ENCODE measurements around the gene SH2D2A.

SH2D2A gene

DNA sequence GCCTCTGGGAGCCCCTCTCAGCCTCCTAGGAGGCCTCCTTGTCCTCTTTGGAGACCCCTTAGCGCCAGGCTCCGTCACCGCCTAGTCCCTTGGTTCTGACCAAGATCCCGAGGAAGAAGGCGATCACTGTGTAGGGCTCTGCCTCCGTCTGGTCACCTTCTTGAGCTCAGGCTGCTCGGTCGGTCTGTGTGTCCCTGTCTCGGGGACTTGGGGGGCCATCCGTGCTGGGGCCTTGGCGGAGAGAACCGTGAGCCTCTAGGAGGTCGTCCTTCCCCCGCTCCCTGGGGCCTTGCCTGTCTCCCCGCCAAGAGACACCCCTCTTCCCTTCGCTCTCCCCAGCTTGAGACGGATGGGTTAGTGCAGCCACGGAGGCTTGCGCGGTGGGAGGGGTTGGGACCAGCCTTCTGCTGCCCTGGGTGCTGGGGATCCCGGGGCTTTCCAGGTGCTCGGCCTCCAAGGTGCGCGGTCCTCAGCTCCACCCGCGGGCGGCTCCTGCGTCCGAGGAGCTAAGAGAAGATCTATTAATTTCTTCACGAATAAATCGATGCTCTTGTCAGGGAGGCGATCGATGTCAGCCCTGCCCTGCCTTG, 43.0 kb upstream of the SH2D2A start:
- Histone ChIP-seq H3K27ac (ENCODE audit: low read depth, low read length) (no peak overlapping the region), H3K9ac (ENCODE audit: low read length in 5 of 5) (peak overlapping the region in 1 of 5 donors; percentile 44)

DNA sequence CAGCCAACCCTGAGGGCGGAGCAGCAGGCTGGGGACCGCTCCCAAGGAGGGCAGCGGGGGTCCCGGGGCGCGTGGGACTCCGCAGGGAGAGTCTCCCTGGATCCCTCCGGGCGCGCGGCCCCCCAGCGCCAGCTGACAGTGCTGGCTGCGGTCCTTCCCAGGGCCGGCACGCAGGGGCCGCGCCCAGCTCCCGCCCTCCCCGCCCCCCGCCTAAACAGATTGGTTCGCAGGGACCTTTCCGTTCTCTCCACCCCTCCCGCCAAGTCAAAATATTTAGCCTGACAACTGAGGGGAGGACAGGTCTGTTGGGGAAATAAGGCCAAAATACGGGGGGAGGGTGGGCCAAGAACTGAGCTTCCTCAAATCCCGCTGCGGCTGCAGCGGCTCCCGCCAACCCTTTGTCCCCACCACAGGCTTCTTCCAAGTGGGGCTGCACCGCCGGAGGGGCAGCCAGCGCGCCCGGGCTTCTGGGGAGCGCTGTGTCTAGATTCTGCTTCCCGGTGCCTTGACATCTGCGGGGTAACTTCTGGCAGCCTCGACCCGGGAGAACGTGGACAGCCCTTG, 42.4 kb upstream of the SH2D2A start, which contains the start of gene INSRR:
TSS of gene INSRR (minus strand) at position 159 of the 564 bp plus-strand sequence. CDS start 496 bp downstream, outside the sequence.
- Histone ChIP-seq H3K27ac (ENCODE audit: low read depth, low read length) (no peak within 1 kb of the TSS), H3K4me3 (ENCODE audit: low read depth in 1 of 5, low read length in 5 of 5) (peak within 1 kb of the TSS in 4 of 5 donors; percentile 16 to 54 (median 37)), H3K27me3 (ENCODE audit: control insufficient read depth in 5 of 5, insufficient read depth in 4 of 5, low read length in 5 of 5) (peaks cover 30 to 66% (median 63%) of the 10 kb centered on the region in 5 donors), H3K36me3 (ENCODE audit: control insufficient read depth in 5 of 5, insufficient read depth in 5 of 5, low read length in 5 of 5) (no peaks in the 10 kb centered on the region), H3K9ac (ENCODE audit: low read length in 5 of 5) (peak within 1 kb of the TSS in 1 of 5 donors; percentile 44), H3K4me1 (ENCODE audit: control insufficient read depth in 5 of 5, insufficient read depth in 5 of 5, low read length in 5 of 5) (peaks cover 4 to 29% (median 24%) of the 10 kb centered on the region in 5 donors), H3K9me3 (ENCODE audit: control insufficient read depth in 5 of 5, low read length in 5 of 5) (no peaks in the 10 kb centered on the region)

More for the DNA sequence above, 43.0 kb upstream of the SH2D2A start:
- Histone ChIP-seq H3K36me3 (ENCODE audit: control insufficient read depth in 5 of 5, insufficient read depth in 5 of 5, low read length in 5 of 5) (no peaks in the 10 kb centered on the region), H3K27me3 (ENCODE audit: control insufficient read depth in 5 of 5, insufficient read depth in 4 of 5, low read length in 5 of 5) (peaks cover 30 to 72% (median 68%) of the 10 kb centered on the region in 5 donors), H3K4me3 (ENCODE audit: low read depth in 1 of 5, low read length in 5 of 5) (peak overlapping the region in 4 of 5 donors; percentile 16 to 54 (median 37)), H3K9me3 (ENCODE audit: control insufficient read depth in 5 of 5, low read length in 5 of 5) (no peaks in the 10 kb centered on the region), H3K4me1 (ENCODE audit: control insufficient read depth in 5 of 5, insufficient read depth in 5 of 5, low read length in 5 of 5) (peaks cover 4 to 29% (median 24%) of the 10 kb centered on the region in 5 donors)

DNA sequence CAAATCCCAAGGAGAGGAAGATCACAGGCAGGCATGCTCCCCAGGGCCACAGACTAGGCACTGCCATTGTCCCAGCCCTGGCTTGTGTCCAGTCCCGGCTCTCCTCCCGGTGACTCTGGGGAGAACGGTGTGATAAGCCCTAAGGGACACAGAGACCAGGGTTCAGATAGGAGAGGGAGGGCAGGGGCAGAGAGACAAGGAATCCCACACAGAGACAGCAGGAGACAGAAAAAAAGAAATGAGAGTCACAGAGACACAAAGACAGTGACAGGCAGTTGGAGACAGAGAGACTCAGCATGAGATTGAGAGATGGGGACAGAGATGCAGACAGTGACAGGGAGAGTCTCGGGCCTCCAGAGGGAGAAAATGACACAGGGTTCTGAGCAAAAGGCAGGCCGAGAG, 41.9 kb upstream of the SH2D2A start:
- Histone ChIP-seq H3K27ac (ENCODE audit: low read depth, low read length) (no peak overlapping the region), H3K4me3 (ENCODE audit: low read depth in 1 of 5, low read length in 5 of 5) (peak overlapping the region in 1 of 5 donors; percentile 53), H3K27me3 (ENCODE audit: control insufficient read depth in 5 of 5, insufficient read depth in 4 of 5, low read length in 5 of 5) (peaks cover 30 to 63% (median 59%) of the 10 kb centered on the region in 5 donors), H3K9me3 (ENCODE audit: control insufficient read depth in 5 of 5, low read length in 5 of 5) (no peaks in the 10 kb centered on the region), H3K4me1 (ENCODE audit: control insufficient read depth in 5 of 5, insufficient read depth in 5 of 5, low read length in 5 of 5) (peaks cover 4 to 29% (median 24%) of the 10 kb centered on the region in 5 donors), H3K9ac (ENCODE audit: low read length in 5 of 5) (no peak overlapping the region), H3K36me3 (ENCODE audit: control insufficient read depth in 5 of 5, insufficient read depth in 5 of 5, low read length in 5 of 5) (no peaks in the 10 kb centered on the region)

DNA sequence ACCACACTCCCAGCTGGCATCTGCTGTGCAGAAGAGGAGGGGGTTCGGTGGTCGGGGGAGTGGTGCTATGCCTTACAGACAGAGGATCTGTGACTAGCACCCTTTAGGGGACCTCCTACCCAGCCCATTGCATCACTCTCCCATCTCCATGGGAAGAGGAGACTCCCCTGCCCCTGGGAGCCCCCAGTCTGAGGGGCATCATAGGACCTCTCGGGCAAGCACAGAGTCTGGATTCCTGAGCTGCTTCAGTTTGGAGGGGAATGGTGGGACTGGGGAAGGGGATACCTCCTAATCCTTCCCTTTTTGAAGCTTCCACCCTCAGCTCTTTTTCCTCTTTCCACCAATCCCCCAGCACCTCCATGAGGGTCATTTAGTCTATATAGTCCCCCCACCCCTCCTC, 40.9 kb upstream of the SH2D2A start:
- H3K27ac ChIP-seq (ENCODE audit: low read depth, low read length), result no peak overlapping the region
- no peak overlapping the region for H3K9ac ChIP-seq (ENCODE audit: low read length in 5 of 5)
- H3K4me3 ChIP-seq (ENCODE audit: low read depth in 1 of 5, low read length in 5 of 5), result no peak overlapping the region
- peaks cover 4 to 31% (median 25%) of the 10 kb centered on the region in 5 donors for H3K4me1 ChIP-seq (ENCODE audit: control insufficient read depth in 5 of 5, insufficient read depth in 5 of 5, low read length in 5 of 5)
- no peaks in the 10 kb centered on the region for H3K36me3 ChIP-seq (ENCODE audit: control insufficient read depth in 5 of 5, insufficient read depth in 5 of 5, low read length in 5 of 5)
- no peaks in the 10 kb centered on the region for H3K9me3 ChIP-seq (ENCODE audit: control insufficient read depth in 5 of 5, low read length in 5 of 5)
- H3K27me3 ChIP-seq (ENCODE audit: control insufficient read depth in 5 of 5, insufficient read depth in 4 of 5, low read length in 5 of 5), result peaks cover 30 to 59% (median 49%) of the 10 kb centered on the region in 5 donors

DNA sequence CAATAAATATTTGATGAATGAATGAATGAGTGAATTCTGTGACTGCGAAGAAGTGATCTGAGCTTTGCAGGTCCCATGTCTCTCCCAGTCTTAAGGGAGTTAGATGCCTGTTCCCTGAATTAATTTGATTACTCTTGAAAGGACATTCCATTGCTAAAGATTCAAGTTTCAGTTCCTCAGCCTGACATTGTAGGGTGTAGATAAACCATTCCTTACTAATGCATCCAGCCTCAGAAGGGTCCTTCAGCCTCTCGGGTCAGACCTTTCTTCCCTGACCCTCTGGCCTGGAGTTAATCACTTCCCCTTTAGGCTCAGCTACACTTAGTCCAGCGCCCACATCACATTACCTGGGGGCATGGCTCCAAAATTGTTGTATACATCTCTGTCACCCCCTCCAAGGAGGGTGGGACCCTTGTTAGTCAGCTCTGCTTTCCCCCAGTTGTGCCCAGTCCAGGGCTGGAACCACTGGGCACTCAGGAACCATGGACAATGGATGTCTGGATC, 39.7 kb upstream of the SH2D2A start:
- H3K9ac ChIP-seq (ENCODE audit: low read length in 5 of 5), result no peak overlapping the region

DNA sequence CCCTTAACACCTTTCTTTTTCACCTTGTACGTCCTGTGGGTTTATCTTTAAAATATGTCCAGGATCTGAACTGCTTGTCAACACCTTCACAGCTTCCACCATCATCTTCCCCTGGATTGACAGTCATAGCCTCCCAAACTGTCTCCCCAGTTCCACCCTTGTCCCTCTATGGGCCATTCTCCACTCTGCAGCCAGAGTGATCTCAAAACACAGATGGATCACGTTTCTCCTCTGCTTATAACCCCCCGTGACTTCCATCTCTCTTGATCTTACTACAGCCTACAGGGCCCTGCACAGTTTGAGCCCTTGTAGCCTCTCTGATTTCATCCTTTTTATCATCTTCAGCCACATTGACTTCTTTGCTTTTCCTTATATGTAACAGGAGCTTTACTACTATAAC, 38.0 kb upstream of the SH2D2A start:
- no peaks in the 10 kb centered on the region for H3K9me3 ChIP-seq (ENCODE audit: control insufficient read depth in 5 of 5, low read length in 5 of 5)
- peaks cover 22 to 34% (median 25%) of the 10 kb centered on the region in 5 donors for H3K27me3 ChIP-seq (ENCODE audit: control insufficient read depth in 5 of 5, insufficient read depth in 4 of 5, low read length in 5 of 5)
- H3K9ac ChIP-seq (ENCODE audit: low read length in 5 of 5), result no peak overlapping the region
- no peak overlapping the region for H3K27ac ChIP-seq (ENCODE audit: low read depth, low read length)
- H3K36me3 ChIP-seq (ENCODE audit: control insufficient read depth in 5 of 5, insufficient read depth in 5 of 5, low read length in 5 of 5), result no peaks in the 10 kb centered on the region
- H3K4me1 ChIP-seq (ENCODE audit: control insufficient read depth in 5 of 5, insufficient read depth in 5 of 5, low read length in 5 of 5), result peaks cover 2 to 19% (median 17%) of the 10 kb centered on the region in 5 donors
- H3K4me3 ChIP-seq (ENCODE audit: low read depth in 1 of 5, low read length in 5 of 5), result no peak overlapping the region

More for the DNA sequence above, 39.7 kb upstream of the SH2D2A start:
- Histone ChIP-seq H3K4me3 (ENCODE audit: low read depth in 1 of 5, low read length in 5 of 5) (no peak overlapping the region), H3K9me3 (ENCODE audit: control insufficient read depth in 5 of 5, low read length in 5 of 5) (no peaks in the 10 kb centered on the region), H3K4me1 (ENCODE audit: control insufficient read depth in 5 of 5, insufficient read depth in 5 of 5, low read length in 5 of 5) (peaks cover 4 to 36% (median 29%) of the 10 kb centered on the region in 5 donors), H3K36me3 (ENCODE audit: control insufficient read depth in 5 of 5, insufficient read depth in 5 of 5, low read length in 5 of 5) (no peaks in the 10 kb centered on the region), H3K27ac (ENCODE audit: low read depth, low read length) (no peak overlapping the region), H3K27me3 (ENCODE audit: control insufficient read depth in 5 of 5, insufficient read depth in 4 of 5, low read length in 5 of 5) (peaks cover 29 to 48% (median 41%) of the 10 kb centered on the region in 5 donors)

DNA sequence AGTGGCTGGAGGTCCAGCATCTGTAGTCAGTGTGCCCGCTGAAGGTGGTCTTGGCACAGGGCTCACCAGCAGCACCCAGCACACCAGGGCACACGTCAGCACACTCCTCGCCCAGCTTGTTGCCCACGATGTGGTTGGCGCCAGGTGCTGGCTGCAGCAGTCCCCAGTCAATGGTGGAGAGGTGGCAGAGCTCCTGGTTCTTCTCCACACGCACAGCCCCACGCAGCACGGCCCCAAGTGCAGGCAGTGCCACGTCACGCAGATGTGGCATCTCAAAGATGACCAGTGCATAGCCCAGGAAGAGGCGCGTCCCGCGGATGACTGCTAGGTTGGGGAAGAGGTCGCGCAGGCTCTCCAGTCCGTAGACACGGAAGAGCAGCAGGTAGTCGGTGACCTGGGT, 37.1 kb upstream of the SH2D2A start:
- peaks cover under 1 to 12% (median 8%) of the 10 kb centered on the region in 5 donors for H3K4me1 ChIP-seq (ENCODE audit: control insufficient read depth in 5 of 5, insufficient read depth in 5 of 5, low read length in 5 of 5)
- H3K9ac ChIP-seq (ENCODE audit: low read length in 5 of 5), result no peak overlapping the region
- no peak overlapping the region for H3K4me3 ChIP-seq (ENCODE audit: low read depth in 1 of 5, low read length in 5 of 5)
- H3K9me3 ChIP-seq (ENCODE audit: control insufficient read depth in 5 of 5, low read length in 5 of 5), result no peaks in the 10 kb centered on the region
- H3K27me3 ChIP-seq (ENCODE audit: control insufficient read depth in 5 of 5, insufficient read depth in 4 of 5, low read length in 5 of 5), result peaks cover 16 to 27% (median 23%) of the 10 kb centered on the region in 5 donors
- H3K27ac ChIP-seq (ENCODE audit: low read depth, low read length), result no peak overlapping the region
- H3K36me3 ChIP-seq (ENCODE audit: control insufficient read depth in 5 of 5, insufficient read depth in 5 of 5, low read length in 5 of 5), result no peaks in the 10 kb centered on the region

DNA sequence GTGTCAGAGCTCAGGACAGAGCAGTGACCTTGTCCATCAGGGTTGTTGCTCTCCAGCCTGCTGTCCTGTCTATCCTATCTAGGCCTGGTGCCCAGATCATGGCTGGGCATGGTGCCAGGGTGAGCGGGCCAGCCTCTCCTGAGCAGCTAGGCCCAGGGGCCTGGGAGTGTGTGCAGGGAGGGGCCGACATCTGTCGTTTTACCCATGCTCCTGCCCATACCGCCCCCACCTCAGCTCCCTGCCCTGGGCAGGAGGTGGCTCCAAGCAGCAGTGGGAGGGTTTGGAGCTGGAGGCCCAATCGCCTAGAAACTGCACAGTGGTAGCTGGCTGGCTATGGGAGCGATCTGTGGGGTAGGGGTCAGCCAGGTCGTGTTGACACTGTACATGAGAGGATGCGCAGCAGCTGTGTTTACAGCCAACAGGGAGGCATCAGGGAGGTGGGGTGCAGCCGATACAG, 35.8 kb upstream of the SH2D2A start:
- Histone ChIP-seq H3K9me3 (ENCODE audit: control insufficient read depth in 5 of 5, low read length in 5 of 5) (no peaks in the 10 kb centered on the region), H3K4me3 (ENCODE audit: low read depth in 1 of 5, low read length in 5 of 5) (no peak overlapping the region), H3K27me3 (ENCODE audit: control insufficient read depth in 5 of 5, insufficient read depth in 4 of 5, low read length in 5 of 5) (peaks cover 8 to 27% (median 14%) of the 10 kb centered on the region in 5 donors), H3K4me1 (ENCODE audit: control insufficient read depth in 5 of 5, insufficient read depth in 5 of 5, low read length in 5 of 5) (peaks cover 0 to 7% (median 5%) of the 10 kb centered on the region in 5 donors), H3K36me3 (ENCODE audit: control insufficient read depth in 5 of 5, insufficient read depth in 5 of 5, low read length in 5 of 5) (no peaks in the 10 kb centered on the region), H3K27ac (ENCODE audit: low read depth, low read length) (no peak overlapping the region), H3K9ac (ENCODE audit: low read length in 5 of 5) (no peak overlapping the region)

DNA sequence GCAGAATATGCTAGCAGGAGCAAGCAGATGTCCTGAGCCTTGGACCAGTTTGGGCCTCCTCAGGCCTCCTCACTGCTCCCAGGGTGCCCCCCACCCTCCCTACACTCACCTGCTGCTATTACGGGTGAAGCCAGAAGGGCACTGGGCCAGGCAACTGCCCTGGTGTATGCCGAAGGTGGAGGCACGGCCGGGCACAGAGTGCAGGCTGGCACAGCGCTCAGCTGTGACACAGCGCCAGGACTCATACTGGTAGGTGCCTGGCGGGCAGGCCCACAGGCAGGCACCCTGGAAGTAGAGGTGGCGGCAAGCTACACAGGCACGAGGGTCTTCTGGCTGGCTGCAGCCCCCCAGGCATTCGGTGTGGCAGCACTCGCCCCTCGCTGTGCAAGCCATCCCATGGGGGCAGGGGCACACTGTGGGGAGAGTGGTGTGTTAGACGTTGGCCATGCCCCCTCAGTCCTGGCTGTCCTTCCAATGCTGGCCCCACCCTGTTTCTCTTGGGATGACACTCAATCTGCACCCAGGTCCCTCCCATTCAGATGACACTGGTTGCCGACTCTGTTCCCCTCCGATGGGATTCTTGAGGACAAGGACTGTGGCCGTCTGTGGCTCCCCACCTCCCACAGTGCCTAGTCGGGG, 35.2 kb upstream of the SH2D2A start:
- Histone ChIP-seq H3K27me3 (ENCODE audit: control insufficient read depth in 5 of 5, insufficient read depth in 4 of 5, low read length in 5 of 5) (peaks cover 5 to 27% (median 11%) of the 10 kb centered on the region in 5 donors), H3K9ac (ENCODE audit: low read length in 5 of 5) (no peak overlapping the region), H3K9me3 (ENCODE audit: control insufficient read depth in 5 of 5, low read length in 5 of 5) (no peaks in the 10 kb centered on the region), H3K36me3 (ENCODE audit: control insufficient read depth in 5 of 5, insufficient read depth in 5 of 5, low read length in 5 of 5) (no peaks in the 10 kb centered on the region), H3K27ac (ENCODE audit: low read depth, low read length) (no peak overlapping the region), H3K4me1 (ENCODE audit: control insufficient read depth in 5 of 5, insufficient read depth in 5 of 5, low read length in 5 of 5) (peaks cover 0 to 7% (median 5%) of the 10 kb centered on the region in 5 donors), H3K4me3 (ENCODE audit: low read depth in 1 of 5, low read length in 5 of 5) (no peak overlapping the region)

DNA sequence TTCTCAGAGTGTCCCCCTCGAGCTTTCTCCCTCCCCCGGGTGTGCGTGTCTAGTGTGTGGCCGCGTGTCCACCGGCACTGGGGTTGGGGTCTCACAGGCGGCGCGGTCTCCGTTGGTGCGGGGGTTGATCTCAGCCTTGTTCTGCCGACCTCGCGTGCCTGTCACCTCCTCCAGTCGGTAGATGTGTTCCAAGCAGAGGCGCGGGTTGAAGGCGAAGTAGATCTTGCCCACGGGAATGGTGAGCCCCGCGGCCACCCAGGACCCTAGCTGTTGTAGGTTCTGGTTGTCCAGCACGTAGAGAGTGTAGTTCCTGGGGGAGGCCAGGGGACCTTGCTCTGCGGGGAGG, 32.5 kb upstream of the SH2D2A start:
- H3K9me3 ChIP-seq (ENCODE audit: control insufficient read depth in 5 of 5, low read length in 5 of 5), result no peaks in the 10 kb centered on the region

More for the DNA sequence above, 32.5 kb upstream of the SH2D2A start:
- Histone ChIP-seq H3K4me3 (ENCODE audit: low read depth in 1 of 5, low read length in 5 of 5) (no peak overlapping the region), H3K27me3 (ENCODE audit: control insufficient read depth in 5 of 5, insufficient read depth in 4 of 5, low read length in 5 of 5) (peaks cover 16 to 47% (median 32%) of the 10 kb centered on the region in 5 donors), H3K27ac (ENCODE audit: low read depth, low read length) (no peak overlapping the region), H3K9ac (ENCODE audit: low read length in 5 of 5) (no peak overlapping the region), H3K36me3 (ENCODE audit: control insufficient read depth in 5 of 5, insufficient read depth in 5 of 5, low read length in 5 of 5) (no peaks in the 10 kb centered on the region), H3K4me1 (ENCODE audit: control insufficient read depth in 5 of 5, insufficient read depth in 5 of 5, low read length in 5 of 5) (peaks cover 1 to 13% (median 12%) of the 10 kb centered on the region in 5 donors)
